Stimulated activated memory B cell treated with anti-CD40 and anti-IgM and Interleukin-4, amounts not matched to agents 10 μg/mL and 1 μg/mL and 100 μg/mL, for 72 hours (primary cell): Measurements from ENCODE around the gene SYNPR.

ENCODE experiments used
- ATAC-seq: fragments of 150-1000 bp; cut with Tn5 transposase; 2 replicates; pipeline ENCODE4 v1.10.0; 2021
- H3K27ac Mint-ChIP-seq: one replicate; pipeline ENCODE4 v1.8.0; 2022; ENCODE audit warnings: mild to moderate bottlenecking, mixed read lengths
- H3K27me3 Mint-ChIP-seq: one replicate; pipeline ENCODE4 v1.8.0; 2022; ENCODE audit warnings: mixed read lengths
- H3K36me3 Mint-ChIP-seq: one replicate; pipeline ENCODE4 v1.8.0; 2022; ENCODE audit warnings: mixed read lengths
- H3K4me1 Mint-ChIP-seq: one replicate; pipeline ENCODE4 v1.8.0; 2022; ENCODE audit warnings: mixed read lengths
- H3K4me3 Mint-ChIP-seq: one replicate; pipeline ENCODE4 v1.8.0; 2022; ENCODE audit warnings: mild to moderate bottlenecking, moderate library complexity, mixed read lengths
- H3K9me3 Mint-ChIP-seq: one replicate; pipeline ENCODE4 v1.8.0; 2022; ENCODE audit warnings: mixed read lengths

The SYNPR gene

DNA sequence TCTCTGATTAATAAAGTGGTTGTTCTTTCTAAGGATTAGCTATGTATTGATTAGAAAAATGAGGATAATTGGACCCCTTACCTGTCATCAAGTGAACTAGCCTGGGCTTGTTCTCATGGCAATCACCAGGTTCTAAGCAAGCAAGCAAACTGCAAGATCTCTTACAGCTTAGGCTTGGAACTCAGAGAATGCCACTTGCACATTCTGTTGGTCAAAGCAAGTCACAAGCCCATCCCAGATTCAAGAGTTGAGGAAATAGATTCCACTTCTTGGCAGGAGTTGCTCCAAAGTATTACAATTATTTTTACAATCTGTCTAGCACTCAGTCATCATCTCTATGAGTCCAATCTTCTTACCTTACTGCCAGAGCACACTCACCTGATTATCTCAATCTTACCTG, 180.3 kb downstream of the SYNPR start:
- ATAC-seq, result no peak
- H3K27ac Mint-ChIP-seq, result no peak overlapping the region
- H3K36me3 Mint-ChIP-seq, result no peaks in the 10 kb centered on the region
- no peaks in the 10 kb centered on the region for H3K9me3 Mint-ChIP-seq
- H3K4me3 Mint-ChIP-seq, result no peak overlapping the region
- no peaks in the 10 kb centered on the region for H3K4me1 Mint-ChIP-seq
- H3K27me3 Mint-ChIP-seq, result no peaks in the 10 kb centered on the region

DNA sequence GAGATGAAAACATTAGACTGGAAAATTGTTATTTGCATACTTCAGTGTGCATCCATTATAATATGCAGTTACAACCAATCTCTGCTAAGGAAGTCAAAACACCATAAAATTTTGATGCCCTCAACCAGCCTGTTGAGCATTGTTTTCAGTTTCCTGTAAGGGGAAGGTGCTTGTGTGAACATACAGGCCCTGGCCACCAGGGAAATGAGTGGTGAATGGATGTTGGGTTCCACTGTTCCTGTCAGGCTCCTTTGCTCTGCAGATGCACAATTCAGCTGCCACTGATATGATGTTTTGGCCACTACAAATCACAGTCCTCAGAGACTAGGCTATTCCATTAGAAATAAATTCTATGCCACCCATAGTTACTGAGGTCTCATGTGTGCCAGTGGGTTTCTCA, 184.6 kb downstream of the SYNPR start:
- H3K36me3 Mint-ChIP-seq, result no peaks in the 10 kb centered on the region

DNA sequence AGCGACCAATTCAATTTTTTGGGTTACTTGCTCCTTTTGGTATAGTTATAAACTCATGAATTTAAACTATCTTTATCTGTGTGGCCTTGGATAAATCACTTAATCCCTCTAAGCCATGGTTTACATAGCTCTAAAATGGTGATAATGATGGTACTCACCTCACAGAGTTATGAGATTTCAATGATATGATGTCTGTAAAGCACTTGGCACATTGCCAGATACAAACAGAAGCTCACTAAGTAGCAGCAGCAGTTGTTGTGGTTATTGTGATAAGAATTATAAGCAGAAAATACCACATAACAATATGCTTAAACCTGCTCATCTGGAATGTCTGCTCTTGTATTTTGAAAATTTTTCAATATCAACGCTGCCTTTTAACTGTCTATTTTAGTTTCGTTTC, 189.3 kb downstream of the SYNPR start:
- no peak for ATAC-seq
- no peaks in the 10 kb centered on the region for H3K27me3 Mint-ChIP-seq
- no peak overlapping the region for H3K4me3 Mint-ChIP-seq
- peaks cover 8% of the 10 kb centered on the region for H3K9me3 Mint-ChIP-seq
- H3K27ac Mint-ChIP-seq, result no peak overlapping the region
- H3K4me1 Mint-ChIP-seq, result no peaks in the 10 kb centered on the region
- H3K36me3 Mint-ChIP-seq, result no peaks in the 10 kb centered on the region

More for the DNA sequence above, 184.6 kb downstream of the SYNPR start:
- no peak for ATAC-seq
- no peak overlapping the region for H3K4me3 Mint-ChIP-seq
- H3K27me3 Mint-ChIP-seq, result no peaks in the 10 kb centered on the region
- no peaks in the 10 kb centered on the region for H3K4me1 Mint-ChIP-seq
- H3K9me3 Mint-ChIP-seq, result peaks cover 8% of the 10 kb centered on the region
- H3K27ac Mint-ChIP-seq, result no peak overlapping the region

DNA sequence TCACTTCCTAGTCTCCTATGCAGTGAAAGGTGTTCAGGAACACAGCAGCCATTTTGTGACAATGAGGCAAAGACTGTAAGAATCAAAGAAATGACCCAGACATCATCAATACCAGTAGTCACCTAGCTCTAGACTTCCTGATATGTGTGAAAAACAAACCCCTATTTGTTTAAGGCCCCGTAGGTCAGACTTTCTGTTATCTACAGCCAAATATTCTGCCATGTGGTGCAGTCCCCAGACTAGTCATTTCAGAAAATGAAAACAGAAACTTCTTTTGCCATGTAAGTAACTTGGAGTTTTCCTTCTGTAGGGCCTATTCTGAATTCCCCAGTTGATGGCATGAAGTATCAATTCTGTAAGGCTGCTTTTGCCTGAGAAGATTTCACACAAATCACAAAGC, 192.6 kb downstream of the SYNPR start:
- Mint-ChIP-seq H3K4me3 (no peak overlapping the region), H3K9me3 (peaks cover 7% of the 10 kb centered on the region), H3K4me1 (no peaks in the 10 kb centered on the region), H3K27me3 (no peaks in the 10 kb centered on the region), H3K36me3 (no peaks in the 10 kb centered on the region), H3K27ac (no peak overlapping the region)
- no peak for ATAC-seq

DNA sequence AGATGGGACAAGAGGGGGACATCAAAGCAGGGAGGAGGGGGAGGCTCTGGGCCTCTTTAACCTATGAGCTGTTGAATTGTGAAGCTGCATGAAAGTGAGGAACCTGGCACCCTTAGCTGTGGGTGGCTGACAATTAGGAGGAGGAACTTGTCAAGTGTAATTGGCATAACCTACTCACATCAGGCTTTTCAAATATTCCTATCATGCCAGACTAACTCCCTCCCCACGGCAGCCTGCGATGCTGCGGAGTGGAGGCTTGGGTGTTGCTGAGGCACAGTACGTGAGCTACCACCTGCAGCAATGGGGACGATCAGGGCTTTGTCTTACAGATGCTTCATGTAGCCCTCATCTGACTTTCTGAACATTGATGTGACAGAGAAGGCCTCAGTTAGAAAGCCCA, 193.7 kb downstream of the SYNPR start:
- no peak for ATAC-seq
- Mint-ChIP-seq H3K27me3 (no peaks in the 10 kb centered on the region), H3K4me1 (no peaks in the 10 kb centered on the region), H3K27ac (no peak overlapping the region), H3K36me3 (no peaks in the 10 kb centered on the region), H3K4me3 (no peak overlapping the region), H3K9me3 (peaks cover 4% of the 10 kb centered on the region)

DNA sequence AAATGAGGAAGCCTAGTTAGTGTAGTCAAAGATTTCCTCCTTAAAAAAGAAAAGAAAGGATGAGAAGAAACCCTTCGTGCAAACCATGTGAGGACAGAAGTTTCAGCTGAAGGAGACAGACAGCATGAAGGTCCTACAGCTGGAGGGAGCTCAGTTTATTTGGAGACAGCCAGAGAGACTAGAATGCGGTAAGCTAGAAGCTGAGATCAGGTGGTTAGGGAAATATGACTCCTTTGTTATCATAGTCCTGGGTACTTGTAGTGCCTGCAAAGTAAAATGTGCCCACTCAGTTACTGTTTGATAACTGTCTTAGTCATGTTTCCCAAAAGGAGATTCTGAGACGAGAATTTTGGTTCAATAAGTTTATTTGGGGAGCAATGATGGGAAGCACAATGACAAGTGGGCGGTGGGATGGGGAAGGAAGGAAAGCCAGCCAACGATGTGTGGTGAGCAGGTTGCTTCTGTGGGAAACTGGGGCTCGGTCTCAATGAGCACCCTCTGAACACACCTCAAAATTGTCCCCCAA, 195.6 kb downstream of the SYNPR start:
- H3K36me3 Mint-ChIP-seq, result no peaks in the 10 kb centered on the region
- H3K4me3 Mint-ChIP-seq, result no peak overlapping the region
- H3K27ac Mint-ChIP-seq, result no peak overlapping the region
- peaks cover 4% of the 10 kb centered on the region for H3K9me3 Mint-ChIP-seq
- no peaks in the 10 kb centered on the region for H3K4me1 Mint-ChIP-seq
- H3K27me3 Mint-ChIP-seq, result no peaks in the 10 kb centered on the region
- ATAC-seq, result no peak

DNA sequence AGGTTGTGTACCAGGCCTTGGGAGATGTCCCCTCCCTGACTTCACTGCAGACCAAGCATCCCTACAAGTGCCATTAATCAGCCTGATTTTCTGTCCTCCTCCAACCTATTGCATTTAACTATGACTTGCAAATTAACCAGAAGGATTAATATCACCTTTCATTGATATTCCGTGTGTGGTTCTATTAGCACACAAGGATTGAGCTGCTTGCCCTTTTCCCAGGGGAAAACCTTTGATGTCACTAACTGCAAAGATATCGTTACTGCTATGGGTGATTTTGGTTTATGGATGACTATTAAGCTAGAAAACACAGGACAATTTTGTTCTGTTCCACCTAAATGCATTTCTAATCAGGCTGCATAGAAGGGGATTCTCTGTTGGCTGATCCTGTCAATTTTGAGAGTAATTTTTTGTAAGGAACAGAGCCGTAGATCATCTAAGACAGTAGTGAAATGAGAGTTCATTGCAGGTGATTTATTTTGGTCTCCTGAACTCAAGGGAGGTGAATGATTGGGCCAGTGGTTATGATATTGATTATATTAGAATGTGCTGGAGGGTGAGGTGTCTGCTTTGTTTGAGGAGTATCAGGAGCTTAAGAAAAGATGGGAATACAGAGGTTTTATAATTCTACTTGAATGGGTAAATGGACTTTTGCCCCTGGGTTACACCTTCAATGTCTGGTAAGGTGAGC, 196.9 kb downstream of the SYNPR start:
- Mint-ChIP-seq H3K27ac (no peak overlapping the region), H3K9me3 (peaks cover 4% of the 10 kb centered on the region), H3K4me1 (no peaks in the 10 kb centered on the region), H3K4me3 (no peak overlapping the region), H3K27me3 (no peaks in the 10 kb centered on the region), H3K36me3 (no peaks in the 10 kb centered on the region)
- ATAC-seq, result no peak

DNA sequence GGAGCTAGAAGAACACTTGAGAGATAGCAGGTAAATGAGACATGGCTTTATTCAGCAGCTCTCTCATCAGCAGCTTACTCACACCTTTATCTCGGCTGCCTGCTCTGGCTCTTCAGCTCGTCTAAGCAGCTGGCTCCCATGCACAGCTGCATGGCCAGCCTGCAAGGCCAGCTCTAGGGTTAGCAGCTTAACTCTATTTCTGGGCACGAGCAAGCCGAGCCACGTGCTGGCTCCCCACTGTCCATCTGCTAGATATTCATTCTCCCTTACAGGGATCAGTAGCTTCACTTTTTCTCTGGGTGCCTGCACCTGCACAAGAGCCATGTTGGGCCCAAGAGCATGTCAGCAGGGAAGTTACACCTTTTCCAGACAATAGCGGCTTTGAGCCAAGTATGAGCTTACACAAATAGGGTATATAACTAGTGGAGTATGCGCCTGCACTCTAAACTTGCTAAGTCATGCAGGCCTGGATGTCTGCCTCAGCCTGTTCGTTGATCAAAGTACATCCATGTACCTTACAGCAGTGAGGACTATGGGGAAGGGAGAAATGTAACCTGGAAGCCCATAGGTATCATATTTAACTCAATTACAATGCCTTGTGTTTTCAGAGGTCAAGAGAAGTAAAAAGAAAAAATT, 199.5 kb downstream of the SYNPR start:
- no peak for ATAC-seq
- Mint-ChIP-seq H3K4me3 (no peak overlapping the region), H3K27ac (no peak overlapping the region), H3K36me3 (no peaks in the 10 kb centered on the region), H3K4me1 (no peaks in the 10 kb centered on the region), H3K27me3 (no peaks in the 10 kb centered on the region), H3K9me3 (peaks cover 4% of the 10 kb centered on the region)

DNA sequence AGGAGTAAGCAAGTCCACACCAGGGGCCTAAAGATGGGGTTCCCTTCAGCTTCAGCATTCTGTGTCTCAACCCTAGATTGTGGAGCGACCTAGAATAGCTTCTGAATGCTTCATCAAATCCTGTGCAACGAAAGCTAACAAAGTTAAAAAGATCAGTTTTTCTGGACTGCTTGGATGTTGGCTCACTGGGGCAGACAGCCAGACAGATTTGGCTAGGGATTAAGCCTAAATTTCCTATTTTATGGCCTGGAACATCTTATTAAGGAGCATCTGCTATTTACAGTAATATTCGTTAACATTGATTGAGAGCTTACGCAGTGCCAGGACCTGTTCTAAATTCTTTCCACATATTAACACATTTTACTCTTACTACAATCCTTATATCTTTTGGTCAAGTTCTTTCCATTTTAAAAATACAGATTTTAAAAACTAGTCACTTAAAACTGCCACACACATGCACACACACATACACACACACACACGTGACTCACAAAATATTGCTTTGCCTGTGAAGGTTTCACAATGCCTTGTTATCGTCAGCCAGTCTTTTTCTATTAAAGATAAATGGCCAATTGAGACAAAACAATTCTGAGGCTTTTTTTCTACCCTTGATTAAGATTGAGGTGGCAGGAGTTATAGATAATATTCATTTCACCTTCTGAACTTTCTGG, 201.0 kb downstream of the SYNPR start:
- no peaks in the 10 kb centered on the region for H3K36me3 Mint-ChIP-seq
- H3K27ac Mint-ChIP-seq, result no peak overlapping the region
- no peaks in the 10 kb centered on the region for H3K4me1 Mint-ChIP-seq
- no peaks in the 10 kb centered on the region for H3K27me3 Mint-ChIP-seq
- ATAC-seq, result no peak
- peaks cover 4% of the 10 kb centered on the region for H3K9me3 Mint-ChIP-seq
- no peak overlapping the region for H3K4me3 Mint-ChIP-seq

DNA sequence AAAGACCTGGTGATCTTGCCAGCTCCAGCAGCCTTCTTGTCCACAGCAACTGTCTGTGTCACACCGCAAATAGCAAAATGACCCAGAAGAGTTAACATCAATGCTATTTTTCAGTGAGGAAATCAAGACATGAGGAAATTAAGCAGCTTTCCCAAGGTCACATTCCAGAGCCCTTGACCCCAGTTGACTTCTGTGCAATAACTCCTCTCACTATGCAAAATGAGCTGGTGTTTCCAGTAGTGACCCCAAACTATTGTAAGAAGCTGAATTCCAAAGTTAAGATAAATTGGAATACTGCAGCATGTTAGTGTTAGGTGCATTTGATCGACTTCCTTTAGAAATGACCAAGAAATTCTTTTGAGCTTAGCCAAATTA, 201.5 kb downstream of the SYNPR start:
- Mint-ChIP-seq H3K4me3 (no peak overlapping the region), H3K9me3 (peaks cover 4% of the 10 kb centered on the region), H3K27me3 (no peaks in the 10 kb centered on the region), H3K36me3 (no peaks in the 10 kb centered on the region), H3K27ac (no peak overlapping the region), H3K4me1 (no peaks in the 10 kb centered on the region)
- ATAC-seq, result no peak

DNA sequence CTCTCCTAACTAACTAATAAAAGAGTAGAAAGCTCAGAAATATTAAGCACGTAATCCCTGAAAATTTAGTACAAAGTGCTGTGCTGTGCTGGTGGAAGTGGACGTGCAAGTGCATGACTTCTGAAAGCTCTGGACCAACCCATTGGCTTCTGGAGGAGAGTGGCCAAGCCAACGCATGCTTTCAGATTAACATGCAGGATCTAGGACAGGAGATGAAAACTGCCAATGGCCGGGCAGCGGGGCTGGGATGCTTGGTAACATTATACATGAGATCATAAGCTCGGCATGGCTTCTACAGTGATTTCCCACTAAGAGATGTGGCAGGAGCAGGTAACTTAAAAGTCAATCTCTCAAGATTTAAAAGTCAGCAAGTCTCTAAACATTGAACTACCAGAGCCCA, 203.5 kb downstream of the SYNPR start:
- no peaks in the 10 kb centered on the region for H3K4me1 Mint-ChIP-seq
- no peaks in the 10 kb centered on the region for H3K36me3 Mint-ChIP-seq
- no peak overlapping the region for H3K27ac Mint-ChIP-seq
- no peaks in the 10 kb centered on the region for H3K27me3 Mint-ChIP-seq
- no peak for ATAC-seq
- H3K4me3 Mint-ChIP-seq, result no peak overlapping the region
- H3K9me3 Mint-ChIP-seq, result peaks cover 3% of the 10 kb centered on the region

DNA sequence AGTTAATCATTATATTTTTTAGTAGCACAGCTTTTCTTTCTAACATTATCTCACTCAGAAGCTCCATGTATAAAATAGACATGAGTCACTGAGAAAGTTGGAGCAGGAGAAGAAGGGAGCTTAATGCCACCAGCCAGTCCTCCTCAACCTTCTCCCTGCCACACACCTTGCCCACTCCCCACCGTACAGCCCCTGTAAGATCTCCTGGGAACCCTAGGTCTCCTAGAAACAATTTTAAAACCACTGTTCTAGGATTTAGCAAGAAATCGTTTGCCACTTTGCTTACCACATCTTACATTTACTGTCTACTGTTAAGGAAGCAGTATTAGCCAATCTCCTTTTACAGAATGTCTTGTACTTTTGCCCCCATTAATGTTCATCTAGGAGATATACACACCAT, 204.2 kb downstream of the SYNPR start:
- Mint-ChIP-seq H3K27ac (no peak overlapping the region), H3K27me3 (no peaks in the 10 kb centered on the region)

DNA sequence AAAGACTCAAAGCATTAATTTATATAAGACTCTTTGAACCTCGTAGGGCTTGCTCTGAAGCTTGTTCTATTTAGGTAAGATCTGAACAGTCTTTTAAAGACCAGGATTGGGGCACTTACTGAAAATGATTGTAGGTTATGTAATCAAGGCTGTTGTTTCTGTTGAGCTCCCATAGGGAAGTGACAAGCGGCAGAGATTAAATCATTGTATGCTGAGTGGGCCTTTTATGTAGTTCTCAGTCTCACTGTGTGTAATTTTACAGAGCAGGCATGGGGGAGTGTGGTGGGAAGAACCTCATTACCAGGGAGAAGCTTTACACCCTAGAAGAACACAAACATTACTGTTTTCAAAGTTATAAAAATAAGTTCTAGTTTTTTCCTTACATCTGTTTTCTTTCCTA, 214.4 kb downstream of the SYNPR start:
- Mint-ChIP-seq H3K27ac (no peak overlapping the region), H3K36me3 (no peaks in the 10 kb centered on the region), H3K27me3 (no peaks in the 10 kb centered on the region), H3K4me1 (no peaks in the 10 kb centered on the region), H3K9me3 (no peaks in the 10 kb centered on the region), H3K4me3 (no peak overlapping the region)
- no peak for ATAC-seq

More for the DNA sequence above, 204.2 kb downstream of the SYNPR start:
- Mint-ChIP-seq H3K36me3 (no peaks in the 10 kb centered on the region), H3K9me3 (peaks cover 3% of the 10 kb centered on the region), H3K4me3 (no peak overlapping the region), H3K4me1 (no peaks in the 10 kb centered on the region)
- no peak for ATAC-seq

DNA sequence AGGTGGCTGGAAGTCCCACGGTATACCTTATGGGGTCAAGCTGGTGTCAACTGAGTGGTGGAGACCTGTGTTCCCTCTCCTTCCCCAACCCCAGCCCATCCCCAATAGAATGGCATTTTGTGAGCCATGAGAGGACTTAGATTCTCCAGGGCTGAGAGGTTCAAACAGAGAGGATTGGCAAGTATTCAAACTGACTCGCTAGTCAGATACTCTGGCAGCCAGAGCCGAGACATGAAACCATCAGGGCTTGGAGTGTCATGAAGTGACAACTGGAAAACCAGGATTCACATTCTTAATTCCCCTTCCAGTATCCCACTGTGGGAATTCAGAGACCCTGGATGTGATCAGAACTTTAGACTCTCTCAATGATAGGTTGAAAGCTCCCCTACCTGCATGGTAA, 215.0 kb downstream of the SYNPR start:
- Mint-ChIP-seq H3K4me1 (no peaks in the 10 kb centered on the region), H3K4me3 (no peak overlapping the region), H3K36me3 (no peaks in the 10 kb centered on the region), H3K27me3 (no peaks in the 10 kb centered on the region), H3K27ac (no peak overlapping the region), H3K9me3 (no peaks in the 10 kb centered on the region)
- no peak for ATAC-seq

DNA sequence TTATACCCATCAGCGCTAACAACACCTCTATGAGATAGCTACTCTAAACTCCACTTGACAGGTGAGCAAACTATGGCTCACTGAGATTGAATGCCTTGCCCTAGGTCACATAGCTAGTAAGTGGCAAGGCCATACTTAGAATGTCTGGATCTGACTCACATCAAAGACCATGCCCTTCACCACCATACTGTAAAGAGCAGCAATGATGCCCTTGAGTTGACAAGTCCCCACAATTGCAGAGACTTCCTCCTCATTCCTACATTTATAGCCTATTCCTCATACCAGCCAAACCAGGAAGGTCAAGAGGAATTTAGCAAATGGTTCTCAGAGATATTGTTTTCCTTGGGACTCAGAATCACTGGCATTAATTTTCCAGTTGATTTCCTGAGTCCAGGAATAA, 216.5 kb downstream of the SYNPR start:
- Mint-ChIP-seq H3K27me3 (no peaks in the 10 kb centered on the region), H3K36me3 (no peaks in the 10 kb centered on the region), H3K9me3 (peaks cover 4% of the 10 kb centered on the region), H3K27ac (no peak overlapping the region), H3K4me3 (no peak overlapping the region), H3K4me1 (no peaks in the 10 kb centered on the region)
- no peak for ATAC-seq

DNA sequence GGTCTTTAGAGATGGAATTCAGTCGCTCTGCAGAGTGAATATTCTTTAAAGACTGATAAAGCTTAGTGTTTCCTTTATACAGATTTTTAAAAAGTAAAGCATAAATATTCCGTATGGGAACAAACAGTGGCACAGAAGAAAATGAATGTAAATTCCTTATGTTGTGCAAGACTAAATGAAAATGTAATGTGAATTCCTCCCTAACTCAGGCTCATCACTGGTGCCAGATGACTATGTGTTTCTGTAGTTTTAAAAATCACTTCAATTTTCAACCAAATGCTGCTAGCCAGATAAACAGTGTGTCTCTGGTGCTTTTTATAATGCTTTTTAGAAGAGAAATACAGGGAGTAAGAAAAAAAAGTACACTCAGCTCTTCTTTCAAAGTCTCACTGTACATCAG, 219.5 kb downstream of the SYNPR start:
- peaks cover 6% of the 10 kb centered on the region for H3K4me1 Mint-ChIP-seq
- H3K27me3 Mint-ChIP-seq, result no peaks in the 10 kb centered on the region
- ATAC-seq, result no peak
- peaks cover 4% of the 10 kb centered on the region for H3K9me3 Mint-ChIP-seq
- H3K27ac Mint-ChIP-seq, result no peak overlapping the region
- no peak overlapping the region for H3K4me3 Mint-ChIP-seq
- H3K36me3 Mint-ChIP-seq, result no peaks in the 10 kb centered on the region
